ENCODE results near the gene SMAP2.

Gene SMAP2

DNA sequence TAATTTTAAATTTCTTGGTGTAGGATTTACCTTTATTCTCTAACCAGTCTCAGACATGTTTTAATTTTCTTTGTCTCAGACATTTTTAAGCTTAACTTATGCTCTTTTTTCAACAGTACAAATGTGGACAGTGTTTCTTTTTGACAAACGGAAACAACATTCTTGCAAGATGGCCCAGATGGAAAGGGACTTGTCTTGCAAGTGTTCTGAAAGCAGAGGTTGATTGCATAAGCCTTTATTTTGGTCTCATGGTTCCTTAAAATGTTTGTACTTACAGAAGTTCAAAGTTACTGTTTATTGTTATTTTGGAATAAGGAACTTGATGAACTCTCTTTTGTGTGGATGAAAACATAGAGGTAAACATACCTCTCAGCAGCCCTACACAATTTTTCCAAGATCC, 22.9 kb downstream of the SMAP2 start:
- no peak for TF ChIP-seq MYC (IDR thresholded peaks at IDR 0.05; ENCODE audit: low read depth, low read length)
- no peak for TF ChIP-seq POLR2A (IDR thresholded peaks at IDR 0.05; ENCODE audit: extremely low read depth, insufficient read length)
- TF ChIP-seq, protein P1, sequence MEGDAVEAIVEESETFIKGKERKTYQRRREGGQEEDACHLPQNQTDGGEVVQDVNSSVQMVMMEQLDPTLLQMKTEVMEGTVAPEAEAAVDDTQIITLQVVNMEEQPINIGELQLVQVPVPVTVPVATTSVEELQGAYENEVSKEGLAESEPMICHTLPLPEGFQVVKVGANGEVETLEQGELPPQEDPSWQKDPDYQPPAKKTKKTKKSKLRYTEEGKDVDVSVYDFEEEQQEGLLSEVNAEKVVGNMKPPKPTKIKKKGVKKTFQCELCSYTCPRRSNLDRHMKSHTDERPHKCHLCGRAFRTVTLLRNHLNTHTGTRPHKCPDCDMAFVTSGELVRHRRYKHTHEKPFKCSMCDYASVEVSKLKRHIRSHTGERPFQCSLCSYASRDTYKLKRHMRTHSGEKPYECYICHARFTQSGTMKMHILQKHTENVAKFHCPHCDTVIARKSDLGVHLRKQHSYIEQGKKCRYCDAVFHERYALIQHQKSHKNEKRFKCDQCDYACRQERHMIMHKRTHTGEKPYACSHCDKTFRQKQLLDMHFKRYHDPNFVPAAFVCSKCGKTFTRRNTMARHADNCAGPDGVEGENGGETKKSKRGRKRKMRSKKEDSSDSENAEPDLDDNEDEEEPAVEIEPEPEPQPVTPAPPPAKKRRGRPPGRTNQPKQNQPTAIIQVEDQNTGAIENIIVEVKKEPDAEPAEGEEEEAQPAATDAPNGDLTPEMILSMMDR (IDR thresholded peaks at IDR 0.05; ENCODE audit: low read depth, low read length), result no peak
- TF ChIP-seq, protein P2, sequence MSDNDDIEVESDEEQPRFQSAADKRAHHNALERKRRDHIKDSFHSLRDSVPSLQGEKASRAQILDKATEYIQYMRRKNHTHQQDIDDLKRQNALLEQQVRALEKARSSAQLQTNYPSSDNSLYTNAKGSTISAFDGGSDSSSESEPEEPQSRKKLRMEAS (IDR thresholded peaks at IDR 0.05; ENCODE audit: low read depth, low read length), result no peak
- no peak overlapping the region for H3K4me3 ChIP-seq (ENCODE audit: low read depth, low read length)
- DNase-seq (ENCODE audit: low read depth), result peak; percentile 75

DNA sequence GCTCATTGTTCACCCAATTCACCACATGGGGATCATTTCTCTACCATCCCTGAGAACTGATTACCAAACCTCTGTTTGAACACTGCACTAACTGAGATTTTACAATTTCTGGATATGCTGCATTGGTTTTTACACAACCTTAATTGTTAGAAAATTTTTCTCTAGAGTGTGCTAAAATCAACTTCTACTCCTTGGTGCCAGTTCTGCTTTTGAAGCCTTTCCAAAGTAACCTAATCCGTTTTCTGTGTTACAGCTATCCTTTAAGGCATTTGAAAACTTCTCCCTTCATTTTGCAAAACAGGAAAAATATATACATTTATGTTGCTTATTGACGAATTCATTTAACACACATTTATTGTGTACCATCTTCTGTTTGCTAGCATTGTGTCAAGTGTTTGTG, 23.7 kb downstream of the SMAP2 start:
- TF ChIP-seq, protein P2 (IDR thresholded peaks at IDR 0.05; ENCODE audit: low read depth, low read length), result no peak
- H3K4me3 ChIP-seq (ENCODE audit: low read depth, low read length), result no peak overlapping the region
- DNase-seq (ENCODE audit: low read depth), result no peak

DNA sequence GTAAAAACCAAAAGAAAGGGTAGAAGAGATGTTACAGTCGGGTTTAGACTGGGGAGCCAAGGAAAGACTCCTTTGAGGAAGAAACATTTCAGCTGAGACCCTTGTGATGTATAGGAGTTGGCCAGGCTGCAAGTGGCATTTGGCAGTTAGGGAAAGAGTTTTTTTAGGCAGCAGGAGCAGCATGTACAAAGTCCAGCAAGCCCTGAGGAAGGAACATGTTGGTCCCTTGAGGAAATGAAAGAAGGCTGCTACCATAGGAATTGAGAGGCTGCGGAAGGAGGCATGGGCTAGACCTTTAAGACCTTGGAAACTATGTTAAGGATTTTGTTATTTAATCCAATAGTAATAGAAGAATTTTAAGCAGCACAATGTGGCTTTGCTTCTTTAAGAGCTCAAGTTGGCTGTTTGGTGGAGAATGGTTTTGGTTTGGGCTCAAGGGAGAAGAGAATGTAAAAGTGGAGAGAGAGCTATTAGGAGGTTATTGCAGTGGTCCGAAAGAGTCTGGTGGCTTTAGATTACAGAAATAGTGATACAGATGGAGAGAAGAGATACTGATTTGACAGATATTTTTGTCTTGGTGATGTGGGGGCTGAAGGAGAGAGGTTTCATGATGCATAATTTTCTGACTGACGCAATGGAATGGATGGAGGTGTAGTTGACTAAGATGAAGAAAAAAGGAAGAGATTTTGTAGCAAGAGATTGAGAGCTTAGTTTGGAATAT, 26.6 kb downstream of the SMAP2 start:
- no peak overlapping the region for H3K4me3 ChIP-seq (ENCODE audit: low read depth, low read length)
- no peak for DNase-seq (ENCODE audit: low read depth)
- no peak for TF ChIP-seq POLR2A (IDR thresholded peaks at IDR 0.05; ENCODE audit: extremely low read depth, insufficient read length)
- TF ChIP-seq MYC (IDR thresholded peaks at IDR 0.05; ENCODE audit: low read depth, low read length), result no peak

DNA sequence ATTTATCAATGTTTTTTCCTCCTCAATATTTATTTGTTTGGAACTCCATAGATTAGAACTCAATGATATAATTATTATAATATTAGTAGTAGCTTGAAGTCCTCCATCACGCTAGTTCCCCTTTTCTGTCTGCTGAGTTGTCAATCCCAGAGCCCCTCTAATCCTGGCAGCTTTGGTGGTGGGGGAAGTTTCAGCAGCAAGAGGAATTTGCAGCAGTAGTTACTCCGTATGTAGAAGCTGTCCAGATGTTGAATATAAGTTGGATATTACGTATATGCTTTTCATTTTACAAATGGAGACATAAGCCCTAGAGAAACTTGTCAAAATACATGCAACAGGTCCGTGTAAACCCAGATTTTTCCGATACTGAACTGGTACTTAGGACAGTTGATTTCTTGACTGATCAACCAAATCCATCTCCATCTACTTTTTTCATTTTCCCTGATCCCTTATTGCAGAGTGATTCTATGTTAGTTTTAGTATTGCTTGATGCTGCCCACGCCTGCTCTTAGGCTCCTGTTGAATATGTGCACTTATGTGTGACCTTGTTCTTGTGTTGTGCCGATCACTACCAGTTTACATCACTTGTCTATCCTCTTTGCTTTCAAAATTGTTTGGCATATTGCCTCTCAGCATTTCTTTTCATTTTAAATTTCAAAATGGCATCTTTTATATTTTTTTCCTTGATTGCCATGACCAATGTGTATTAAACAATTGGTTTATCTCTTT, 28.1 kb downstream of the SMAP2 start:
- H3K4me3 ChIP-seq (ENCODE audit: low read depth, low read length), result no peak overlapping the region
- DNase-seq (ENCODE audit: low read depth), result no peak
- no peak for TF ChIP-seq POLR2A (IDR thresholded peaks at IDR 0.05; ENCODE audit: extremely low read depth, insufficient read length)

DNA sequence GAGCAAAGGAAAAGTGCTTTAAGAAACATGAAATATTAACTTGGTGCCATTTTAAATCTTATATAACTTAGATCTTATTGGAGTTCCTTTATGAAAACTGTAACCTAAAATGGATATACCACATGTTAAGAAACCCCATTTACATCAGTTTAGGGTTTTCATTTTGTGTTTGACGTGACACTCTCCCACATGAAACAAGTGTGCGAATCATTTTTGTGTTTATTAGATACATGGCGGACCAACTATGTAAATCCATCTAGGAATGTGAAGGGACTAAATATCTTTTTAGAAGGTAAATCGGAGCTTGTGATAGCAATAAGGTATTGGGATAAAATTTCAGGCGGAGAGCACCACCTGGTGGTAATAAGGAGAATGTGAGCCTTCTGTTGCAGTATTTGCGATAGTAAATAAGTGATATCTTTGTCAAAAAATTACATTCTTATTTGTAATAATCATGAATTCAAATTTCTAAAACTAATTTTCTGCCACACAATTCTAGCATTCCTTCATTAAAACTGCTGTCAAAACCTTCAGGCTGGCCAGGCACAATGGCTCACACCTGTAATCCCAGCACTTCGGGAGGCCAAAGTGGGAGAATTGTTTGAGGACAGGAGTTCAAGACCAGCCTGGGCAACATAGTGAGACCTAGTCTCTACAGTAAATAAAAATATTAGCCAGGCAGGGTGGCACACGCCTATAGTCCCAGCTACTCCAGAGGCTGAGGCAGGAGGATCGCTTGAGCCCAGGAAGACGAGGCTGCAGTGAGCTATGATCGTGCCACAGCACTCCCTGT, 31.3 kb downstream of the SMAP2 start:
- DNase-seq (ENCODE audit: low read depth), result peak; percentile 73
- TF ChIP-seq, protein P1 (IDR thresholded peaks at IDR 0.05; ENCODE audit: low read depth, low read length), result peak; percentile 71
- TF ChIP-seq, protein P2 (IDR thresholded peaks at IDR 0.05; ENCODE audit: low read depth, low read length), result no peak
- TF ChIP-seq POLR2A (IDR thresholded peaks at IDR 0.05; ENCODE audit: extremely low read depth, insufficient read length) (no peak), MYC (IDR thresholded peaks at IDR 0.05; ENCODE audit: low read depth, low read length) (no peak)
- no peak overlapping the region for H3K4me3 ChIP-seq (ENCODE audit: low read depth, low read length)

DNA sequence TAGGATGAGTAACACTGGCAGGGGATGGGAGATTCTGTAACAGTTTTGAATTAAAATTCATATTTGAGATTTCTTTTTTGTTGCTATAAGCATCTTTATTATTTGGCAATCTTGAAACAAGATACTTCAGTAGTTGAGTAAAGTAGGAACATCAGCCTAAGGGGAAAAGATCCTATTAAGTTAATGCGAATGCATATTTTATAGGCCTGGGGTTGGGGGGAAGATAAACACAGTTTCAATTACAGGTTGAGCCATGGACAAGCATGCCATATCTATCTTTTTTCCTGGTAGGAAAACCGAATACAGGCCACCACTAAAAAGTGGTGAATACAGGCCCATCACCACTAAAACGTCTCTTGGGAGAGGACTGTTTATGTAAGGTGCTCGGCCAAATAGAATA, 32.3 kb downstream of the SMAP2 start:
- no peak overlapping the region for H3K4me3 ChIP-seq (ENCODE audit: low read depth, low read length)
- TF ChIP-seq, protein P2 (IDR thresholded peaks at IDR 0.05; ENCODE audit: low read depth, low read length), result no peak
- TF ChIP-seq POLR2A (IDR thresholded peaks at IDR 0.05; ENCODE audit: extremely low read depth, insufficient read length), result no peak
- TF ChIP-seq, protein P1 (IDR thresholded peaks at IDR 0.05; ENCODE audit: low read depth, low read length), result no peak
- no peak for TF ChIP-seq MYC (IDR thresholded peaks at IDR 0.05; ENCODE audit: low read depth, low read length)
- no peak for DNase-seq (ENCODE audit: low read depth)

DNA sequence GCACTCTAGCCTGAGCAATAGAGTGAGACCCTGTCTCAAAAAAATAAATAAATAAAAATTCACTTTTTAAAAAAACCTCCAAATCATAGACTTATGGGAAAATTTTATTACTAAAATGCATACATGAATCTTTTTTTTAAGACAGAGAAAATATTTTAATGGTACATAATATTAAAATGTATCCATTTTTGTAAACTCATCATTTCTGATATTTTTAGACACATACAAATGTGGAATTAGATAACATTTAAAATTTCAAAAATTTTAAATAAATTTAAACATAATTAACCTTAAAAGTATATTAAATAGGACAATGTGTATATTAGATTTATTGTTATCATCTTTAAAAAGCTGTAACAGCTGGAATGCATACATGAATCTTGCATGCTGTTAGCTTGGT, 33.9 kb downstream of the SMAP2 start:
- TF ChIP-seq MYC (IDR thresholded peaks at IDR 0.05; ENCODE audit: low read depth, low read length) (no peak), POLR2A (IDR thresholded peaks at IDR 0.05; ENCODE audit: extremely low read depth, insufficient read length) (no peak)
- TF ChIP-seq, protein P2 (IDR thresholded peaks at IDR 0.05; ENCODE audit: low read depth, low read length), result no peak
- TF ChIP-seq, protein P1 (IDR thresholded peaks at IDR 0.05; ENCODE audit: low read depth, low read length), result no peak
- no peak overlapping the region for H3K4me3 ChIP-seq (ENCODE audit: low read depth, low read length)
- DNase-seq (ENCODE audit: low read depth), result no peak
